HepG2 (cell line): ENCODE measurements around the gene ITCH. TPM values are rescaled to one million over a fixed set of nuclear protein-coding genes. Genes with fewer than 3 reads are reported as not detected.

Experiments
- polyA plus RNA-seq, 8 experiments: library from polyadenylated mRNA; depleted of rRNA in 3 of 8; stranded (reverse) in 7 of 8; unstranded in 1 of 8; fragments of >200 nt; fragmentation: Illumina TruSeq in 4 of 8; extraction: Trizol in 4 of 8; gene quantifications; 2 replicates each; pipeline versions ENCODE4 v1.2.1 to v1.2.3, GENCODE V29; 2011 to 2016; ENCODE audit warnings: low read depth in 4 of 8, missing spikeins in 1 of 8, mixed read lengths in 1 of 8; ENCODE audit not compliant: insufficient read depth in 1 of 8
- total RNA-seq, 5 experiments: library from RNA; depleted of rRNA; stranded (reverse); fragments of >200 nt; fragmentation: Illumina TruSeq; extraction: Trizol; gene quantifications; 2 replicates each; pipeline ENCODE4 v1.2.3, GENCODE V29; 2016; ENCODE audit warnings: low read depth in 1 of 5
- TF ChIP-seq, protein P1 (sequence below): sonication (generic); formaldehyde crosslinking; IDR thresholded peaks from 2 replicates; pipeline ENCODE4 v1.4.0; 2020; ENCODE audit warnings: missing genetic modification reagents
- TF ChIP-seq, protein P2 (sequence below): sonication (generic); formaldehyde crosslinking; IDR thresholded peaks from 2 replicates; pipeline ENCODE4 v1.5.0; 2020; ENCODE audit warnings: missing genetic modification reagents
- TF ChIP-seq, protein P3 (sequence below): sonication (generic); formaldehyde crosslinking; IDR thresholded peaks from 2 replicates; pipeline ENCODE4 v1.8.0; 2022; ENCODE audit warnings: mild to moderate bottlenecking, missing genetic modification reagents, borderline replicate concordance

The ITCH gene
- total and polyA plus RNA-seq, 2 of the 13 experiments (the other 11 are each of a cell fraction or from before 2014, with no cell fraction given), result 20.5 to 112 TPM

DNA sequence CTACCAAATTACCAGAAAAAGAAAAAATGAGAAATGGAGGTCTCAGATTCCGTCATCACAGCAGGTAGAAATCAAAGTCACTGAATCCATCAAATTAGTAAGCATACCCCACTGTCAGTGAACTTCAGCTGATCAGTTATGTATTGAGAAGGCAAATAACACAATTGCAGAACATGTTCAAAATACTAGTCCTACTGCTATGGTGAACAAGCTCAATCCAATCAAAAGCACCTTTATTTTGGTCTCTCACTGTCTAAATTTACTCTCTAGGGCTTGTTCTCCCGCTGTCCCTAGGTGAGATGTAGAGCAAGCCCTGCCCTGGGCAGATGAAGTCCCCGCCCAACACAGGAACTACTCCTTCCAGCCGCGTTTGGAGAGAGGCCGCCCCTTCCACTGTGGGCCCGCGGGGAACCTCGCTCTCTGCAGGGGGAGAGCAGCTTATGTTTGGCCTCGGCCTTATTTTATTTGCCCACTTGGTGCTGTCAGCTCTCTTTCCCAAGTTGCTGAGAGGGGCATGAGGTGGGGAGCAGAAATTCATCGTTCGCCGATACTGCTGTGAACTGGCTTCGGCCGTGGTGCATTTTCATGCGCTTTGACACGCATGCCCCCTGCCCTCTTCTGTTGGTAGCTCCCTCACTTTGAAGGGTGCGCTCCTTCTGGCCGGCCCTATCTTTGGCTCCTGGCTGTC is 181.2 kb downstream of the ITCH start (continued):
- TF ChIP-seq, protein P1, sequence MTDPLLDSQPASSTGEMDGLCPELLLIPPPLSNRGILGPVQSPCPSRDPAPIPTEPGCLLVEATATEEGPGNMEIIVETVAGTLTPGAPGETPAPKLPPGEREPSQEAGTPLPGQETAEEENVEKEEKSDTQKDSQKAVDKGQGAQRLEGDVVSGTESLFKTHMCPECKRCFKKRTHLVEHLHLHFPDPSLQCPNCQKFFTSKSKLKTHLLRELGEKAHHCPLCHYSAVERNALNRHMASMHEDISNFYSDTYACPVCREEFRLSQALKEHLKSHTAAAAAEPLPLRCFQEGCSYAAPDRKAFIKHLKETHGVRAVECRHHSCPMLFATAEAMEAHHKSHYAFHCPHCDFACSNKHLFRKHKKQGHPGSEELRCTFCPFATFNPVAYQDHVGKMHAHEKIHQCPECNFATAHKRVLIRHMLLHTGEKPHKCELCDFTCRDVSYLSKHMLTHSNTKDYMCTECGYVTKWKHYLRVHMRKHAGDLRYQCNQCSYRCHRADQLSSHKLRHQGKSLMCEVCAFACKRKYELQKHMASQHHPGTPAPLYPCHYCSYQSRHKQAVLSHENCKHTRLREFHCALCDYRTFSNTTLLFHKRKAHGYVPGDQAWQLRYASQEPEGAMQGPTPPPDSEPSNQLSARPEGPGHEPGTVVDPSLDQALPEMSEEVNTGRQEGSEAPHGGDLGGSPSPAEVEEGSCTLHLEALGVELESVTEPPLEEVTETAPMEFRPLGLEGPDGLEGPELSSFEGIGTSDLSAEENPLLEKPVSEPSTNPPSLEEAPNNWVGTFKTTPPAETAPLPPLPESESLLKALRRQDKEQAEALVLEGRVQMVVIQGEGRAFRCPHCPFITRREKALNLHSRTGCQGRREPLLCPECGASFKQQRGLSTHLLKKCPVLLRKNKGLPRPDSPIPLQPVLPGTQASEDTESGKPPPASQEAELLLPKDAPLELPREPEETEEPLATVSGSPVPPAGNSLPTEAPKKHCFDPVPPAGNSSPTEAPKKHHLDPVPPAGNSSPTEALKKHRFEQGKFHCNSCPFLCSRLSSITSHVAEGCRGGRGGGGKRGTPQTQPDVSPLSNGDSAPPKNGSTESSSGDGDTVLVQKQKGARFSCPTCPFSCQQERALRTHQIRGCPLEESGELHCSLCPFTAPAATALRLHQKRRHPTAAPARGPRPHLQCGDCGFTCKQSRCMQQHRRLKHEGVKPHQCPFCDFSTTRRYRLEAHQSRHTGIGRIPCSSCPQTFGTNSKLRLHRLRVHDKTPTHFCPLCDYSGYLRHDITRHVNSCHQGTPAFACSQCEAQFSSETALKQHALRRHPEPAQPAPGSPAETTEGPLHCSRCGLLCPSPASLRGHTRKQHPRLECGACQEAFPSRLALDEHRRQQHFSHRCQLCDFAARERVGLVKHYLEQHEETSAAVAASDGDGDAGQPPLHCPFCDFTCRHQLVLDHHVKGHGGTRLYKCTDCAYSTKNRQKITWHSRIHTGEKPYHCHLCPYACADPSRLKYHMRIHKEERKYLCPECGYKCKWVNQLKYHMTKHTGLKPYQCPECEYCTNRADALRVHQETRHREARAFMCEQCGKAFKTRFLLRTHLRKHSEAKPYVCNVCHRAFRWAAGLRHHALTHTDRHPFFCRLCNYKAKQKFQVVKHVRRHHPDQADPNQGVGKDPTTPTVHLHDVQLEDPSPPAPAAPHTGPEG (CRISPR knock-in tag), result no peak
- TF ChIP-seq, protein P2, sequence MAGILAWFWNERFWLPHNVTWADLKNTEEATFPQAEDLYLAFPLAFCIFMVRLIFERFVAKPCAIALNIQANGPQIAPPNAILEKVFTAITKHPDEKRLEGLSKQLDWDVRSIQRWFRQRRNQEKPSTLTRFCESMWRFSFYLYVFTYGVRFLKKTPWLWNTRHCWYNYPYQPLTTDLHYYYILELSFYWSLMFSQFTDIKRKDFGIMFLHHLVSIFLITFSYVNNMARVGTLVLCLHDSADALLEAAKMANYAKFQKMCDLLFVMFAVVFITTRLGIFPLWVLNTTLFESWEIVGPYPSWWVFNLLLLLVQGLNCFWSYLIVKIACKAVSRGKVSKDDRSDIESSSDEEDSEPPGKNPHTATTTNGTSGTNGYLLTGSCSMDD (CRISPR knock-in tag), result no peak
- TF ChIP-seq, protein P3, sequence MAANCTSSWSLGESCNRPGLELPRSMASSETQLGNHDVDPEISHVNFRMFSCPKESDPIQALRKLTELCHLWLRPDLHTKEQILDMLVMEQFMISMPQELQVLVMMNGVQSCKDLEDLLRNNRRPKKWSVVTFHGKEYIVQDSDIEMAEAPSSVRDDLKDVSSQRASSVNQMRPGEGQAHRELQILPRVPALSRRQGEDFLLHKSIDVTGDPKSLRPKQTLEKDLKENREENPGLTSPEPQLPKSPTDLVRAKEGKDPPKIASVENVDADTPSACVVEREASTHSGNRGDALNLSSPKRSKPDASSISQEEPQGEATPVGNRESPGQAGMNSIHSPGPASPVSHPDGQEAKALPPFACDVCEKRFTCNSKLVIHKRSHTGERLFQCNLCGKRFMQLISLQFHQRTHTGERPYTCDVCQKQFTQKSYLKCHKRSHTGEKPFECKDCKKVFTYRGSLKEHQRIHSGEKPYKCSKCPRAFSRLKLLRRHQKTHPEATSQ (CRISPR knock-in tag), result no peak
- TF ChIP-seq, all 625 proteins: peak for 10
